ENCODE measurements around the gene WDFY4.

WDFY4 gene

DNA sequence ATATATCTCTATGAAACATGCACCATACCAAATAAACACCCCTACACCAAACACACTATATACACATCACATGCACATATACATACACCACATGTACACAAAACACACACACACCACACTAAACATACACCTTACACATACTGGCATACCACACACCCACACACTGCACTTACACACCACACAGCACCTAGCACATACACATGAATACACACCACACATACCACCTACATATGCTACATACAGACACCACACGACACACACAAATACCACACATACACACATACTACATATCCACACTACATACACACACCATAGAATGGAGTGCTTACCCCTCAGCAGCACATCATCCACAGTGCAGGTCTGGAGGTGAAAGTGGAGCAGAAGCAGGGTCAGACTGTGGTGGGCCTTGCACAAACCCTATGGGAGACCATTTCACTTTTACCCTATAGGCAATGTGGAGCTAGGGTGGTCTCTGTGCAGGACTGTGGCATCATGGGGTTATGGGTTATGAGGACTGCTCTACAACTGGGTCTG is 64.6 kb downstream of the WDFY4 start:
- Histone ChIP-seq H3K9me3 (ENCODE audit: severe bottlenecking) (no peaks in the 10 kb centered on the region), H3K27ac (ENCODE audit: poor library complexity, severe bottlenecking) (no peak overlapping the region), H3K27me3 (ENCODE audit: insufficient read depth, poor library complexity, severe bottlenecking) (peaks cover 2% of the 10 kb centered on the region), H3K4me1 (ENCODE audit: insufficient read depth, poor library complexity, severe bottlenecking) (no peaks in the 10 kb centered on the region), H3K36me3 (ENCODE audit: low read depth) (no peaks in the 10 kb centered on the region), H3K4me3 (ENCODE audit: severe bottlenecking) (no peak overlapping the region)
- DNase-seq (ENCODE audit: low spot score) (no peak), ATAC-seq (ENCODE audit: low read depth) (no peak)
- TF ChIP-seq, protein P1, sequence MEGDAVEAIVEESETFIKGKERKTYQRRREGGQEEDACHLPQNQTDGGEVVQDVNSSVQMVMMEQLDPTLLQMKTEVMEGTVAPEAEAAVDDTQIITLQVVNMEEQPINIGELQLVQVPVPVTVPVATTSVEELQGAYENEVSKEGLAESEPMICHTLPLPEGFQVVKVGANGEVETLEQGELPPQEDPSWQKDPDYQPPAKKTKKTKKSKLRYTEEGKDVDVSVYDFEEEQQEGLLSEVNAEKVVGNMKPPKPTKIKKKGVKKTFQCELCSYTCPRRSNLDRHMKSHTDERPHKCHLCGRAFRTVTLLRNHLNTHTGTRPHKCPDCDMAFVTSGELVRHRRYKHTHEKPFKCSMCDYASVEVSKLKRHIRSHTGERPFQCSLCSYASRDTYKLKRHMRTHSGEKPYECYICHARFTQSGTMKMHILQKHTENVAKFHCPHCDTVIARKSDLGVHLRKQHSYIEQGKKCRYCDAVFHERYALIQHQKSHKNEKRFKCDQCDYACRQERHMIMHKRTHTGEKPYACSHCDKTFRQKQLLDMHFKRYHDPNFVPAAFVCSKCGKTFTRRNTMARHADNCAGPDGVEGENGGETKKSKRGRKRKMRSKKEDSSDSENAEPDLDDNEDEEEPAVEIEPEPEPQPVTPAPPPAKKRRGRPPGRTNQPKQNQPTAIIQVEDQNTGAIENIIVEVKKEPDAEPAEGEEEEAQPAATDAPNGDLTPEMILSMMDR (IDR thresholded peaks at IDR 0.05; ENCODE audit: poor library complexity, severe bottlenecking) = no peak

DNA sequence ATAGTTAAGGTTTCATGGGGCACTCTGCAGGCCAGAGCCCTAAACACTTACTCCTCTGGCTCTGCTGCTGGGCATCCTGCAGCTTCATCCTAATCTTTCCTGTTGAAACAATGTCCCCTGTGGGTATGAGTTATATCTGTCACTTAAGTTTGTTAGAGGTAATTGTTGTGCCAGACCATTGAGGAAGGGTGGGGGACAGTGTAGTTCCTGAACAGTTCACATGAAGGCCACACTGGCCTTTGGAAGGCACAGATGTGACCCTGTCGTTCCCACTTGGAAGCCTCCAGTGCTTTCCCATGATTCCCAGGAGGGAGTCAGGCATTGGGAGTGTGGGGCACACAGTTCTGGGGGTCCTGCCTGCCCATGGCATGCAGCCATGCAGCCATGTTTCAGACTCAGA is 65.3 kb downstream of the WDFY4 start:
- Histone ChIP-seq H3K4me3 (ENCODE audit: severe bottlenecking) (no peak overlapping the region), H3K27me3 (ENCODE audit: insufficient read depth, poor library complexity, severe bottlenecking) (peaks cover 2% of the 10 kb centered on the region), H3K9me3 (ENCODE audit: severe bottlenecking) (no peaks in the 10 kb centered on the region), H3K4me1 (ENCODE audit: insufficient read depth, poor library complexity, severe bottlenecking) (no peaks in the 10 kb centered on the region), H3K27ac (ENCODE audit: poor library complexity, severe bottlenecking) (no peak overlapping the region), H3K36me3 (ENCODE audit: low read depth) (no peaks in the 10 kb centered on the region)
- ATAC-seq (ENCODE audit: low read depth) = no peak
- DNase-seq (ENCODE audit: low spot score) = no peak
- TF ChIP-seq, protein P1 (IDR thresholded peaks at IDR 0.05; ENCODE audit: poor library complexity, severe bottlenecking) = no peak

- DNase-seq (ENCODE audit: low spot score) (no peak), ATAC-seq (ENCODE audit: low read depth) (no peak)
- no peaks in the 10 kb centered on the region for H3K36me3 ChIP-seq (ENCODE audit: low read depth)
Observed at GRCh38 chr10:48750991-48751390, 66.3 kb downstream of the WDFY4 start.

DNA sequence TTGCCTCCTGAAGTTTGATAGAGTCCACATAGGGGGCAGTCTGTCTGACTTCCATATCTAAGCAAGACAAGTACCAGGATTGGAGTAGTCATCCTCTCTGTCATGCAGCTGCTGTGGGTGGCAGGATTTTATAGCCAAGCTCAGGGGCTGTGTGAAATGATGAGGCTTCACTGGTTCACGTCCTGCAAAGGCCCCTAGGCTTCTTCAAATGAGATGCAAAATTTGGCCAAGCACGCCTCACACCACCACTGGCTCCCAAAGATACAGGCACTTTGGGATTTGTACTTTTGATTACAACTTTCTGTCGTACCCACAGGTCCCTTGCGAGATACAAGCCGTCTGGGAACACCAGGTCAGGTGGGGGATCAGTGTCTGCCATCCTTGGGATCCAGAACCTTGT is 67.1 kb downstream of the WDFY4 start:
- DNase-seq (ENCODE audit: low spot score) (no peak), ATAC-seq (ENCODE audit: low read depth) (no peak)
- Histone ChIP-seq H3K36me3 (ENCODE audit: low read depth) (no peaks in the 10 kb centered on the region), H3K4me1 (ENCODE audit: insufficient read depth, poor library complexity, severe bottlenecking) (no peaks in the 10 kb centered on the region), H3K27me3 (ENCODE audit: insufficient read depth, poor library complexity, severe bottlenecking) (peaks cover 11% of the 10 kb centered on the region), H3K9me3 (ENCODE audit: severe bottlenecking) (no peaks in the 10 kb centered on the region), H3K27ac (ENCODE audit: poor library complexity, severe bottlenecking) (no peak overlapping the region), H3K4me3 (ENCODE audit: severe bottlenecking) (no peak overlapping the region)
- TF ChIP-seq, protein P1 (IDR thresholded peaks at IDR 0.05; ENCODE audit: poor library complexity, severe bottlenecking) = no peak

More at GRCh38 chr10:48750991-48751390, 66.3 kb downstream of the WDFY4 start:
- no peaks in the 10 kb centered on the region for H3K4me1 ChIP-seq (ENCODE audit: insufficient read depth, poor library complexity, severe bottlenecking)
- H3K9me3 ChIP-seq (ENCODE audit: severe bottlenecking) = no peaks in the 10 kb centered on the region
- H3K27ac ChIP-seq (ENCODE audit: poor library complexity, severe bottlenecking) = no peak overlapping the region
- no peak overlapping the region for H3K4me3 ChIP-seq (ENCODE audit: severe bottlenecking)
- TF ChIP-seq, protein P1 (IDR thresholded peaks at IDR 0.05; ENCODE audit: poor library complexity, severe bottlenecking) = no peak
- H3K27me3 ChIP-seq (ENCODE audit: insufficient read depth, poor library complexity, severe bottlenecking) = peaks cover 10% of the 10 kb centered on the region

GRCh38 chr10:48758411-48758810 is 73.7 kb downstream of the WDFY4 start:
- Histone ChIP-seq H3K9me3 (ENCODE audit: severe bottlenecking) (no peaks in the 10 kb centered on the region), H3K36me3 (ENCODE audit: low read depth) (no peaks in the 10 kb centered on the region), H3K27me3 (ENCODE audit: insufficient read depth, poor library complexity, severe bottlenecking) (peaks cover 24% of the 10 kb centered on the region), H3K4me1 (ENCODE audit: insufficient read depth, poor library complexity, severe bottlenecking) (no peaks in the 10 kb centered on the region), H3K27ac (ENCODE audit: poor library complexity, severe bottlenecking) (no peak overlapping the region), H3K4me3 (ENCODE audit: severe bottlenecking) (no peak overlapping the region)
- DNase-seq (ENCODE audit: low spot score) (no peak), ATAC-seq (ENCODE audit: low read depth) (no peak)
- TF ChIP-seq, protein P1 (IDR thresholded peaks at IDR 0.05; ENCODE audit: poor library complexity, severe bottlenecking) = no peak
